Measurements from ENCODE around the gene PSD2.
A peak's percentile ranks its signal among the peaks of the same experiment; 100 is the strongest.

Gene PSD2

GRCh38 chr5:139763280-139763929, 32.2 kb upstream of the PSD2 start:
- no peak for DNase-seq (ENCODE audit: low read depth in 2 of 2)

GRCh38 chr5:139763930-139764791, 31.4 kb upstream of the PSD2 start:
- DNase-seq (ENCODE audit: low read depth in 2 of 2) = no peak

GRCh38 chr5:139764886-139765408, 30.7 kb upstream of the PSD2 start:
- DNase-seq (ENCODE audit: low read depth in 2 of 2) = no peak

GRCh38 chr5:139765409-139766217, 30.0 kb upstream of the PSD2 start:
- DNase-seq (ENCODE audit: low read depth in 2 of 2) = peak; percentile 70 to 78

- DNase-seq (ENCODE audit: low read depth in 2 of 2) = no peak
These were observed 27.6 kb upstream of the PSD2 start for GRCh38 chr5:139767960-139768359.

GRCh38 chr5:139768807-139769465, 26.7 kb upstream of the PSD2 start:
- no peak for DNase-seq (ENCODE audit: low read depth in 2 of 2)

GRCh38 chr5:139769477-139769876, 26.1 kb upstream of the PSD2 start:
- DNase-seq (ENCODE audit: low read depth in 2 of 2) = no peak

- DNase-seq (ENCODE audit: low read depth in 2 of 2) = no peak
These were observed 24.9 kb upstream of the PSD2 start for GRCh38 chr5:139770722-139771121.

- DNase-seq (ENCODE audit: low read depth in 2 of 2) = no peak
These were observed 23.4 kb upstream of the PSD2 start for GRCh38 chr5:139772089-139772791.

GRCh38 chr5:139772927-139773690, 22.5 kb upstream of the PSD2 start:
- no peak for DNase-seq (ENCODE audit: low read depth in 2 of 2)

GRCh38 chr5:139774980-139775661, 20.5 kb upstream of the PSD2 start:
- peak; percentile 77 to 86 for DNase-seq (ENCODE audit: low read depth in 2 of 2)

GRCh38 chr5:139775872-139776271, 19.7 kb upstream of the PSD2 start:
- no peak for DNase-seq (ENCODE audit: low read depth in 2 of 2)

- no peak for DNase-seq (ENCODE audit: low read depth in 2 of 2)
These were observed 18.7 kb upstream of the PSD2 start for GRCh38 chr5:139776861-139777260.

- DNase-seq (ENCODE audit: low read depth in 2 of 2) = no peak
These were observed 12.1 kb upstream of the PSD2 start for GRCh38 chr5:139783436-139783965.

- DNase-seq (ENCODE audit: low read depth in 2 of 2) = no peak
These were observed 11.1 kb upstream of the PSD2 start for GRCh38 chr5:139784488-139784887.

- DNase-seq (ENCODE audit: low read depth in 2 of 2) = no peak
These were observed 8.4 kb upstream of the PSD2 start for GRCh38 chr5:139787257-139787567.

GRCh38 chr5:139787568-139788293, 7.9 kb upstream of the PSD2 start:
- DNase-seq (ENCODE audit: low read depth in 2 of 2) = peak; percentile 78 to 84

- DNase-seq (ENCODE audit: low read depth in 2 of 2) = no peak
These were observed 7.2 kb upstream of the PSD2 start for GRCh38 chr5:139788294-139788910.
